GM12892 (cell line): Measurements from ENCODE around the gene TGM6. TPM values are rescaled to one million over a fixed set of nuclear protein-coding genes. Genes with fewer than 3 reads are reported as not detected.

Source experiments
- DNase-seq: peaks from one replicate; pipeline ENCODE4 v3.0.0; 2011; ENCODE audit not compliant: insufficient read length
- FAIRE-seq: peaks from 2 replicates; lab custom pipeline; 2011; peaks lifted over from hg19 to GRCh38; lab: Jason Lieb, UNC
- POLR2A ChIP-seq: IDR thresholded peaks from 2 replicates; pipeline ENCODE4 v1.6.1; 2011; ENCODE audit warnings: low read depth, low read length, control low read depth
- POLR2AphosphoS5 ChIP-seq: IDR thresholded peaks from 2 replicates; pipeline ENCODE4 v1.6.1; 2011; ENCODE audit warnings: low read depth, low read length, control low read depth
- TAF1 ChIP-seq: IDR thresholded peaks from 2 replicates; pipeline ENCODE4 v1.6.1; 2011; ENCODE audit warnings: low read depth, mild to moderate bottlenecking, control low read depth, low read length, borderline replicate concordance
- polyA plus RNA-seq: library from polyadenylated mRNA; unstranded; fragments of >200 nt; gene quantifications from one replicate; pipeline ENCODE4 v1.2.1, GENCODE V29; 2012; ENCODE audit warnings: missing spikeins, inconsistent platforms; ENCODE audit not compliant: missing spikeins

Gene TGM6
- polyA plus RNA-seq, result not detected

DNA sequence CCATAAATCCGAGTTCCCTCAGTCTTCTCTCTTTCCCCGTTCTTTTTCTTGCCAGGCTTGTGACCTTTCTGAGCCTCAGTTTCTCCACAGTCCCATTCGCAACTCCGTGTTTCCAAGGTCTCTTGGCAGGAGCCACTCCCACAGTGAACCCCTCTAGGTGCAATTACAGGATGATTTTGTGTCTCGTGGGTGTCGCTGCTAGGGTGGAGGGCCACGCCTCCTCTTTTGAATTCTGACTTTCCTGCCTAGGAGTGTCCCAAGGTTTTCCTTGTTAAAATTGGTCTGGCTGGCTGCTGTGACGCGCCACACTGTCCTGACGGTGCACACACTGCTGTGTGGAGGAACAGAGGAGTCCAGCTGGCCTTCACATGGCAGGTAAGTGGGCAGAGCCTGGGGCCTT lies at the start of gene TGM6:
Gene TGM6 (plus strand): TSS at position 301 of the 400 bp plus-strand sequence. CDS start 68 bp downstream, at position 369.
- DNase-seq (no peak), FAIRE-seq (no peak)
- TF ChIP-seq TAF1 (no peak), POLR2A (no peak)

DNA sequence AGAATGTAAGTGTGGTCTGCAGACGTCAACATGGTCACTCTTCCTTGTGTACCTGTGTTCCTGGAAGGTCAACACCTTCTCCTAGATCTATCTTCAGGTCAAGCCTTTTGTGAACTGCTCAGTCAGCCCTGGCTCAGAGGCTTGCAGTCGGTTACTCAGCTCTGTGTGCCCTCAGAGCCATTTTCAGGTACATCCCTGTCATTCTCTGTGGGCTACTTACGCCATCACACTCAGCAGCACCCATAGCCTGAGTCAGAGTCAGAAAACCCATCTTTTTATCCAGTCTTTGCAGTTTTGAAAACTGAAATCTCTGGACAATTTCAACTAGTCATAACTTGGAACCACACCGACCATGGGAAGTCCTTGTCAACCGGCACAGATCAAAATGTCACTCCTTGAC lies 49.6 kb upstream of the TGM6 start:
- no peak for FAIRE-seq
- no peak for DNase-seq
- TF ChIP-seq POLR2AphosphoS5, result no peak
- TF ChIP-seq POLR2A, result no peak
- TF ChIP-seq TAF1, result no peak

DNA sequence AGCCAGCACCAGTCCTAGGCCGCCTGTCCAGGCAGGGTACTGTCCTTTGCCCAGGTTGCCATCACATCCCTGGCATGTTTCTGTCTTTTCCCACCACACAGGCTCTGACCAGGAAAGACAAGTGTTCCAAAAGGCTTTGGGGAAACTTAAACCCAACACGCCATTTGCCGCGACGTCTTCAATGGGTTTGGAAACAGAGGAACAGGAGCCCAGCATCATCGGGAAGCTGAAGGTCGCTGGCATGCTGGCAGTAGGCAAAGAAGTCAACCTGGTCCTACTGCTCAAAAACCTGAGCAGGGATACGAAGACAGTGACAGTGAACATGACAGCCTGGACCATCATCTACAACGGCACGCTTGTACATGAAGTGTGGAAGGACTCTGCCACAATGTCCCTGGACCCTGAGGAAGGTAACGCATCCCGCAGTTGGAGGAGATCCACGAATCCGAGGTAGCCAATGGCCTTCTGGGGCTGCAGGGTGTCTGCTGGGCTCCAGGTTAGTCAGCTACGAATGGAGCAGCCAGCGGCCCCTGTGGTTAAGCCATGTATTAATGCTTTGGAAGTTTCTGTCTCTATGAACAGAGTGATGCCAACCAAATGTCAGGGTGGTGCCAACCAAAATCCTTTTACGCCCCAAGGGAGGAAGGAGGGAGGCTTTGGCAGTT lies 48.7 kb upstream of the TGM6 start:
- no peak for DNase-seq
- no peak for TF ChIP-seq TAF1
- no peak for FAIRE-seq

DNA sequence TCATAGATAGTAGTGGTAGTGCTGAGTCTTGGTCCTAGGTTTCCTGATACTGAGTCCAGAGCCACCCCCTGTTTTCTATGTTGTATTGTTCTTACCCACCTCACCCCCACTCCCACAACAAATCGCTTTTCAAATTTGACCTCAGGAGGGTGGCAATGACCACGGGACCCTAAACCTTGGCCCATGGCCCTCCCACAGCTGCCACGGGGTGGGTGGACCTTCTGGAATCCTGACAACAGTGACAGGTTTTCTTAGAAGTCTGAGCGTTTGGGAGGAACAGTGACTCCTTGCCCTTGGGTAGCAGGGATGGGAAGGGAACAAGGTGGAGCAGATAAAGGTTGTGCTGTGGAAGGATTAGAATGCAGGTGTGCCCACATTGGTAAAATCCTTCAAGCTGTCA lies 48.0 kb upstream of the TGM6 start:
- no peak for DNase-seq
- TF ChIP-seq POLR2A (no peak), POLR2AphosphoS5 (no peak), TAF1 (no peak)
- no peak for FAIRE-seq

DNA sequence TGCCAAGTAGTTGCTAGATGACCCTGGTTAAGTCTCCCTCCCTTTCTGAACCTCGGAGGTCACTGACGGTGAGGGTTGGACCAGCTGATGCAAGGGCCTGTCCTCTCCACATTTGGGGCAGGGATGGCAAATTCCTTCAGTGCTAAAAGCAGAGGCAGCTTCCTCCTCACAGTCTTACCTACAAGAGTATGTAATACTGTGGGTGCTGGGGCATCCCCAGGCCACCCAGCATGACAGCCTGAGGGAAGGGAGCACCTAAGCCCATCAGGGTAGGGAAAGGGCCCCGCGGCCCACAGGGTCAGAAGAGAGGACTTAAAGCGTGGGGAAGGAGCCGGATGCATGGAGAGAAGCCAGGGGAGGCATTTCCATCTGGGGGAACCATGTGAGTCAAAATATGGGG lies 46.9 kb upstream of the TGM6 start:
- FAIRE-seq (no peak), DNase-seq (no peak)
- TF ChIP-seq POLR2AphosphoS5, result no peak
- no peak for TF ChIP-seq TAF1
- TF ChIP-seq POLR2A, result no peak

DNA sequence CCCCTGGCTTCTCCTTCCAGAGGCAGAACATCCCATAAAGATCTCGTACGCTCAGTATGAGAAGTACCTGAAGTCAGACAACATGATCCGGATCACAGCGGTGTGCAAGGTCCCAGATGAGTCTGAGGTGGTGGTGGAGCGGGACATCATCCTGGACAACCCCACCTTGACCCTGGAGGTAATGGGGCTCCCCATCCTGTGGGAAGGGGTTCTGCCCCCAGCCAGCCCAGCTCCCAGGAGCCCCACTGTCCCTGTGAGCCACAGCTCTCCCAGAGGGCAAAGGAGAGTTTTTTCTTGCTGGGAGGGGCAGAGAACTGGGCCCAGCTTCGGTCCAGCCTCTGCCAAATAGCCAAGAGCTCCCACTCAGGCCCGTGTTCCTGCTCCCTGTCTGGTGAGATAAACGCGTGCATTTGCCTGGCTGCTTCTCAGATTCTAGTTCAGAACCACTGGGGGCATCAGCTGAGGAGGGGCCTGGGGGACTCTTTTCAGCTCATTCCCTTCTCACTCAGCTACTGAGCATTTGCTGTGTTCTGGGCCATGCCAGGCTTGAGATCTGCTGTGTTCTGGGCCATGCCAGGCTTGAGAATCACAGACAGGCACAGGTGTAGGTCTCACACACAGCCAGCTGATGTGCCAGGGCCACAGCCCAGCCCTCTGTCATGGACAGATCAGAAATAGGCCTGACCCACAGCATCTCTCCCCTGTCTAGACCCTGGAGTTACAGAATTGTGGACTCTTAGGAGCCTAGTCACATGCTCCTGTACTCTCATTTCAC lies 45.4 kb upstream of the TGM6 start:
- DNase-seq, result no peak
- TF ChIP-seq POLR2AphosphoS5 (no peak), POLR2A (no peak), TAF1 (no peak)
- FAIRE-seq, result no peak

DNA sequence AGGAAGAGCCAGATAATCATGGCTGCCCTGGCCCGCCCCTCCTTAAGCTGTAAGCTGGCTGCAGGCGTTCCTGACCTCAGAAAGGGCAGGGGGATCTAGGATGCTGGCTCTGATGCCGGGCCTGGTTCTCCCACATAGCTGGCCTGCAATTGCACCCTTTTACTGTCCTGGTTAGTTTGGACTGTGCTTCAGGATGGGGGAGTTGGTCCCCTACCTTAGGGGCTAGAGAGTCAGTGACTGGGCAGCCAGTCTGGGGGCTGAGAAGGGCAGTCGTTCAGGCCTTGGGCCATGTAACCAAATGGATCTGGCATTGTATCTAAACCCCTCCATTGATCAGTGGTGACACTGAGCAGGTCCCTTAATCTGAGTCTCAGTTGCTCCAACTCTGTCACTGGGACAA lies 44.2 kb upstream of the TGM6 start:
- FAIRE-seq, result no peak
- TF ChIP-seq POLR2A (no peak), POLR2AphosphoS5 (no peak), TAF1 (no peak)
- DNase-seq, result no peak

DNA sequence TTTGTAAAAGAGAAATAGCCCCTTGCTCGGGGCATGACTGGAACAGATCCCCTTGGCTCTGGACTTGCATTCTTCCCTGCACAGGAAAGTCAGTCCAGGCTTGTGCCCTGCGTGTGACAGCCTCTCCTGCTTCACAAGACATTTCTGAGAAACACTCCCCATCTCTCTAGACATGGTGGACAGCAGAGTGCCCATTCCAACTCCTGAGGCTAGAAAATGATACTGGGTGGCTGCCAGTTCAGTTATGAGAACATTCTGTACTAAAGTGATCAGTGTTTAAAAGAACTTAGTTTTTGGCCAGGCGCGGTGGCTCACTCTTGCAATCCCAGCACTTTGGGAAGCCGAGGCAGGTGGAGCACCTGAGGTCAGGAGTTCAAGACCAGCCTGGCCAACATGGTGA lies 43.6 kb upstream of the TGM6 start:
- TF ChIP-seq TAF1 (no peak), POLR2A (no peak), POLR2AphosphoS5 (no peak)
- FAIRE-seq, result no peak
- no peak for DNase-seq

DNA sequence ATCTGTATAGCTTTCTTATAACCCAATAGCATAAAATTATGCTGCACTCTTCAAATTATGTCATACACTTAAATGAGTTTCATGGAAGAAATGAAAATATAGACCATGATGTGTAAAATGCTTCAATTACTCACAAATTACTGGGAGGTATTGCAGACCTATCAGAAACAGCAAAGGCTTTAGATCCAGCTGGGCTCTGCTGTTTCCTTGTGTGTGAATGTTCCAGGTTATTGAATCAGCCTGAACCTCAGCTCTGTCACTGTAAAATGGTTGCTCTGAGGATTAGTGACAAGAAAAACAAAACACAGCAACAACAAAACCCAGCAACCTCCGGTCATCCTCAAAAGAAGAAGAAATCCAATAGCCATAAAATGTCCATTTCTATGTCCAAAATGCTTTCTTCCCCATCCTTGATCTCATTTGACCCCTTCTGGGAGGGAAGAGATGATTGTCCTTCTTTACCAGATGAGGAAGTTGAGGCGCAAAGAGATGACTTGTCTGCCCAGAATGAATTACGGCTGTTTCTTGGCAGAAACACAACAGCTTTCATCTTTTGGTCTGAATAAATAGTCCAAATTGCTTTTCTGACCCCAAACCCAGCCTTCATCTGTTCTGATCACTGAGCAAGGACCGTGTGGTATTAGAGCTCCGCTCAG lies 42.2 kb upstream of the TGM6 start:
- FAIRE-seq (no peak), DNase-seq (no peak)
- TF ChIP-seq TAF1 (no peak), POLR2AphosphoS5 (no peak), POLR2A (no peak)

DNA sequence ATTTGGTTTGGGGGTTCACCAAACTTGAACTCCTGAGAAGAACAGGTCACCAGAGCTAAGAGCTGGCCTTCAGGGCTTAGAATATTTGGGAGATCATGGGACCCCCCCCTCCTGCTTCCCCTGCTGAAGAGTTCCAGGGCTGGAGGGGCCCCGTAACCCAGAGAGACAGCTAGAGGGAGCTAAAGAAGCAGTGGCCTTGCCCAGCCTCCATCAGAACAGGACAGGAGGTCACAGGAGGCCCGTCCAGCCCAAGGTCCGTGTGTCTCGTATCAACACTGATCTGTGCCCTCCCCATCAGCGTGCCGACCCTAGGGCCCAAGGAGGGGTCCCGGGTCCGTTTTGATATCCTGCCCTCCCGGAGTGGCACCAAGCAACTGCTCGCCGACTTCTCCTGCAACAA lies 40.6 kb upstream of the TGM6 start:
- TF ChIP-seq TAF1 (no peak), POLR2A (no peak), POLR2AphosphoS5 (no peak)
- FAIRE-seq, result no peak
- no peak for DNase-seq

DNA sequence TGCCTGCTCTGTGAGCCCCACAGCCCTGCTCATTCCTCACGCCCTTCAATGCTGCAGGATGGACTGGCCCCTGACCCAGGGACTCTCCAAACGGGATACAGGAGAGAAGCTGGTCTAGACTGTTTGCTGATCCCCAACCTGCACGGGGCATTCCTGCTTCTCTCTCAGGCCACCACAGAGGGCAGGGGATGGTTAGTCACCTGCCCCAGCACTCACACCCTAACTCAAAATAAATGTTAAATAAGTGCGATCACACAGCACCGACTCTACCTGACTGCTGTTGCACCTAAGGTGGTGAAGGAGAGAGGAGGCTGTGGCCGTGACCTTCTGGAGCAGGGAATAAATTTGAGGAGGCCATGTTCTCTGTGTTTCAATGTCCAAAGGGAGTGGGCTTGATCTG lies 39.9 kb upstream of the TGM6 start:
- TF ChIP-seq POLR2A, result no peak
- no peak for TF ChIP-seq POLR2AphosphoS5
- no peak for TF ChIP-seq TAF1
- FAIRE-seq, result no peak
- no peak for DNase-seq
